ENCODE results near the gene SPEM3. TPM values are rescaled to one million over a fixed set of nuclear protein-coding genes. Genes with fewer than 3 reads are reported as not detected.
A peak's percentile ranks its signal among the peaks of the same experiment; 100 is the strongest.

The SPEM3 gene
- total RNA-seq, 1 donor from 2014 or later = not detected

GRCh38 chr17:7443499-7444485 lies 15.1 kb downstream of the SPEM3 start:
- Mint-ChIP-seq H3K36me3 (ENCODE audit: low read depth) (peaks cover 31% of the 10 kb centered on the region), H3K27ac (no peak overlapping the region), H3K27me3 (ENCODE audit: insufficient read depth) (peaks cover 21% of the 10 kb centered on the region), H3K4me3 (no peak overlapping the region), H3K4me1 (ENCODE audit: low read depth) (peaks cover 26% of the 10 kb centered on the region), H3K9me3 (no peaks in the 10 kb centered on the region)
- no peak for DNase-seq (ENCODE audit: low spot score)
- intact Hi-C loops (cut with micrococcal nuclease) = no loop called here

- H3K27me3 Mint-ChIP-seq (ENCODE audit: insufficient read depth) = peaks cover 19% of the 10 kb centered on the region
- peaks cover 29% of the 10 kb centered on the region for H3K36me3 Mint-ChIP-seq (ENCODE audit: low read depth)
- no peaks in the 10 kb centered on the region for H3K9me3 Mint-ChIP-seq
- intact Hi-C loops (cut with micrococcal nuclease) = loop anchor here (1.0 kb wide), 1 partner anchor 10 kb away; no protein-coding TSS in a partner anchor
- peak within 1 kb of the TSS; percentile 34 for H3K27ac Mint-ChIP-seq
- H3K4me1 Mint-ChIP-seq (ENCODE audit: low read depth) = peaks cover 20% of the 10 kb centered on the region
- peak within 1 kb of the TSS; percentile 79 for H3K4me3 Mint-ChIP-seq
- DNase-seq (ENCODE audit: low spot score) = no peak
Observed at GRCh38 chr17:7444682-7445618, 16.3 kb downstream of the SPEM3 start, which contains the start of gene CHRNB1. TSS of gene CHRNB1 (plus strand) at chr17:7445061. CDS start at chr17:7445128, 67 bp downstream.

- DNase-seq (ENCODE audit: low spot score) = peak; percentile 24
- H3K27ac Mint-ChIP-seq = peak overlapping the region; percentile 34
- intact Hi-C loops (cut with micrococcal nuclease) = loop anchor here (1.0 kb wide), 1 partner anchor 10 kb away; no protein-coding TSS in a partner anchor
- H3K4me3 Mint-ChIP-seq = peak overlapping the region; percentile 79
- H3K9me3 Mint-ChIP-seq = no peaks in the 10 kb centered on the region
- peaks cover 15% of the 10 kb centered on the region for H3K4me1 Mint-ChIP-seq (ENCODE audit: low read depth)
- peaks cover 19% of the 10 kb centered on the region for H3K27me3 Mint-ChIP-seq (ENCODE audit: insufficient read depth)
- H3K36me3 Mint-ChIP-seq (ENCODE audit: low read depth) = peaks cover 33% of the 10 kb centered on the region
Observed at GRCh38 chr17:7445619-7445968, 16.9 kb downstream of the SPEM3 start.

DNA sequence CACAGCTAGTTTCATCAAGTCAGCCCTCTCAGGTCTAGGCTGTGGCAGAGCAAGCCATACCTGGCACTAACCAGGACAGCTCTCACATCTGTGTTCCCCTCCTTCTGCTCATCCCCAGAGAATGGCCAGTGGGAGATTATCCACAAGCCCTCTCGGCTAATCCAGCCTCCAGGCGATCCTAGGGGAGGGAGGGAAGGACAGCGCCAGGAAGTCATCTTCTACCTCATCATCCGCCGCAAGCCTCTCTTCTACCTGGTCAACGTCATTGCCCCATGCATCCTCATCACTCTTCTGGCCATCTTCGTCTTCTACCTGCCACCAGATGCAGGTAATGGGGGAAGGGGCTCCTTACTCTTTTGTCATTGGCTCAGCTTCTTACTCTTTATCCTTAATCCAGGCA lies 19.8 kb downstream of the SPEM3 start:
- H3K4me1 Mint-ChIP-seq (ENCODE audit: low read depth) = peaks cover 16% of the 10 kb centered on the region
- no peak overlapping the region for H3K4me3 Mint-ChIP-seq
- H3K36me3 Mint-ChIP-seq (ENCODE audit: low read depth) = peaks cover 29% of the 10 kb centered on the region
- intact Hi-C loops (cut with micrococcal nuclease) = no loop called here
- H3K27me3 Mint-ChIP-seq (ENCODE audit: insufficient read depth) = peaks cover 17% of the 10 kb centered on the region
- no peaks in the 10 kb centered on the region for H3K9me3 Mint-ChIP-seq
- DNase-seq (ENCODE audit: low spot score) = no peak
- no peak overlapping the region for H3K27ac Mint-ChIP-seq

GRCh38 chr17:7459961-7460545 lies 31.4 kb downstream of the SPEM3 start:
- Mint-ChIP-seq H3K36me3 (ENCODE audit: low read depth) (peaks cover 16% of the 10 kb centered on the region), H3K4me1 (ENCODE audit: low read depth) (peaks cover 17% of the 10 kb centered on the region), H3K27me3 (ENCODE audit: insufficient read depth) (no peaks in the 10 kb centered on the region), H3K9me3 (no peaks in the 10 kb centered on the region), H3K4me3 (no peak overlapping the region), H3K27ac (no peak overlapping the region)
- no peak for DNase-seq (ENCODE audit: low spot score)
- intact Hi-C loops (cut with micrococcal nuclease) = loop anchor here (5.0 kb wide), 2 partner anchors 153 to 423 kb away; partner anchors contain the start of genes EIF5A and SLC16A13

DNA sequence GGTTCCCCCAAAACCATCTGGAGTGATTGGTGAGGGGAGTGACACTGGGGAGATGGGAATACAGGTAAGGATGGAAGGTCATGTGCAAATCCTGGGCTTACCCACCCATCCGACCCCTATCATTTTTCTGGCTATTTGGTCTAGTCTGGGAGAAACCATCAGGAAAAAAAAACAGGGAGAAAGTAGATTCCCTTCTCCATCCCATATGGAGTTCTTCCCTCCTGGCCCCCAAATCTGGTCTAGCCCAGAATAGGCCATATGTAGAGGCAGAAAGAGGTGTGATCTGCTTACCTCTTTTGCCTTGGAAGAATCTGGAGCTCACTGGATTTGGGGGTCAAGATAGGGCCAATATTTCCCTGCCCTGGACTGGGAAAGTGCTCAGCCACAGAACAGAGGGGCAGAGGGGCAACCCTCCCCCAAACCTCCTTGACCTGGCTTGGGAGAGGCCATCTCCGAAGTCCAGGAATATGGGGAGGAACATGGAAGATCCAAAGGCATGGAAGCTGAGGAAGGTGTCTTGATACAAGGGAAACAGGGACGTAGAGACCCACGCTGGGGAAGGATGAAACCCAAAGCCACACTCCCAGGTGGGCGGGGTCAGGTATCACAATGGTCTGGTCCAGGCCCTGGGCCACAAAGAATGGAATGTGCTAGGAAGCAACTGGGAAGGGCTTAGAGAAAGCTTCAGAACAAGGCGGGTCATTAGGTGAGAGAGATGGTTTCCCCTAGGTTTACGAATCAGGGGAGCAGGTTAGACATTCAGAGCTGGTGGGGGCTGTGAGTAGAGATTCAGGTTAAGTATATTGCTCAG lies 32.4 kb downstream of the SPEM3 start:
- Mint-ChIP-seq H3K27ac (no peak overlapping the region), H3K4me3 (no peak overlapping the region), H3K9me3 (no peaks in the 10 kb centered on the region), H3K36me3 (ENCODE audit: low read depth) (peaks cover 16% of the 10 kb centered on the region), H3K4me1 (ENCODE audit: low read depth) (peaks cover 15% of the 10 kb centered on the region), H3K27me3 (ENCODE audit: insufficient read depth) (no peaks in the 10 kb centered on the region)
- no peak for DNase-seq (ENCODE audit: low spot score)
- intact Hi-C loops (cut with micrococcal nuclease) = no loop called here

DNA sequence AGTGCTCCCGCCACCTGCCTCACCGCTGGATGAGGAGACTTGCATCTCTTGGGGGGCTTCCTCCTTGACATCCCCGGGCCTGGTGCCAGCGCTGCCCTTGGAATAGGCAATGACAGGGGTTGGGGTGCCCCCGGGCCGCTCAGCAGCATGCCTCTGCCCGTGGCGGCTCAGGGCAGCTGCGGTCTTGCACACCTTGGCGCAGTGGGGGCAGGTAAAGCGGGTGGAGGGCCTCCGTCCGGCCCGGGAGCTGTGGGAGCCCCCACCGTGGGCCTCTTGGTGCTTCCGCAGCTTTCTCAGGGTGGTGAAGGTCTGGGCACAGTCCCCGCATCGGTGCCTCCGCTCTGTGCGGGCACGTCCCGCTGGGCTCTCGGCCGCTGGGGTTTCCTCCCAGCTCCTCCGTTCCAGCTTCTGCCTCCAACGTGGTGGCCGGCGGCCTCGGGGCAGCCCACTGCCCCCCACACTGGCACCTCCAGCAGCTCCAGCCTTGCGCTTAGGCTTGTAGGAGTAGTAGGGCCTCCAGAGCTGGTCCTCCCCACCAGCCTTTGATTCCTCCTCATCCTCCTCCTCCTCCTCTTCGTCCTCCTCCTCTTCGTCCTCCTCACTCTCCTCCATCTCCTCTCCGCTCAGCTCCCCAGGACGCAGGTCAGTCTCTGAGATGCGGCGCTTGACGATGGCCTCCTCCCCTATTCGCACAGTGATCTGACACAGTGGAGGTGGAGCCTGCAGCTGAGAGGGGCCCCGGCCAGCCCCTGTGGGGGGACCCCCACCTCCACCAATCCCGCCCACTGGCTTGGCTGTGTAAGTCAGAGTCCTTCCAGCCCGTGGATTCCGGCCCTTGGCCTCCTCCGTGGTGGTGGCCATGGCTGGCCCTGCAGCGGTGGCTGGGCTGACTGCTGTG lies 34.1 kb downstream of the SPEM3 start:
- no peaks in the 10 kb centered on the region for H3K9me3 Mint-ChIP-seq
- no peaks in the 10 kb centered on the region for H3K27me3 Mint-ChIP-seq (ENCODE audit: insufficient read depth)
- H3K36me3 Mint-ChIP-seq (ENCODE audit: low read depth) = peaks cover 17% of the 10 kb centered on the region
- peaks cover 7% of the 10 kb centered on the region for H3K4me1 Mint-ChIP-seq (ENCODE audit: low read depth)
- DNase-seq (ENCODE audit: low spot score) = no peak
- H3K27ac Mint-ChIP-seq = no peak overlapping the region
- no peak overlapping the region for H3K4me3 Mint-ChIP-seq
- intact Hi-C loops (cut with micrococcal nuclease) = no loop called here

- Mint-ChIP-seq H3K27ac (no peak overlapping the region), H3K36me3 (ENCODE audit: low read depth) (peaks cover 17% of the 10 kb centered on the region), H3K4me3 (no peak overlapping the region), H3K4me1 (ENCODE audit: low read depth) (peaks cover 6% of the 10 kb centered on the region), H3K27me3 (ENCODE audit: insufficient read depth) (no peaks in the 10 kb centered on the region), H3K9me3 (no peaks in the 10 kb centered on the region)
- intact Hi-C loops (cut with micrococcal nuclease) = no loop called here
- DNase-seq (ENCODE audit: low spot score) = no peak
Observed at GRCh38 chr17:7463372-7463846, 34.8 kb downstream of the SPEM3 start.

GRCh38 chr17:7464081-7464480 lies 35.4 kb downstream of the SPEM3 start:
- Mint-ChIP-seq H3K36me3 (ENCODE audit: low read depth) (peaks cover 15% of the 10 kb centered on the region), H3K27me3 (ENCODE audit: insufficient read depth) (no peaks in the 10 kb centered on the region), H3K27ac (no peak overlapping the region), H3K9me3 (no peaks in the 10 kb centered on the region), H3K4me1 (ENCODE audit: low read depth) (peaks cover 6% of the 10 kb centered on the region), H3K4me3 (no peak overlapping the region)
- DNase-seq (ENCODE audit: low spot score) = no peak
- intact Hi-C loops (cut with micrococcal nuclease) = no loop called here

DNA sequence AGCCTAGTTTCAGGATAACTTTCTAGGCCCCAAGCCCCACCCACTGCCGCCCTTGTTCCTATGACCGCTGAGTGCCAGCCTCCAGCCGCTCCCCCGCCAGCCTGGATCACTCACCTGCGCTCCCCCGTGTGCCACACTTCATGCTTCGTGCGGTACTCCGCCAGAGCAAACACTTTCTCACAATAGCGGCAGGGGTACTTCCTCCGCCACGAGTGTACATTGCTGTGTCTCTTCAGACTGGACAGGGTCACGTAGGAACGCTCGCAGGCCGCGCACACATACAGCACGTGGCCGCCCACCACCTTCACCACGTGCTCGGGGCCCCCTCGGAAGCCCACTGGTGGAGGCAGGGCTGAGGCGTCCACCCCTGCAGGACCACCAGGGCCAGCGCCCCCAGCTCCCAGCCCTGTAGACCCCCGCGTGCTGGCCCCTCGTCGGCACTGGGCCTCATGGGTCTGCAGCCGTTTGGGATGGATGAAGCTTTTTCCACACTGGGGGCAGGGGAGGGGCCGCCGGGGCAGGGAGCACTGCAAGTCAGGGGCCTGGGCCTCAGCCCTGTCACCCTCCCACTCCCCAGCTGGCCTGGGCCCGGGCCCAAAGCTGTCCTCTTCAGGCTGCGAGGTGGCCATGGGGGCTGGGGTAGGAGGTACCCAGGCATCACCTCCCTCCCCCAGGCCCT lies 37.1 kb downstream of the SPEM3 start:
- Mint-ChIP-seq H3K4me1 (ENCODE audit: low read depth) (peaks cover 6% of the 10 kb centered on the region), H3K9me3 (no peaks in the 10 kb centered on the region), H3K4me3 (no peak overlapping the region), H3K36me3 (ENCODE audit: low read depth) (peaks cover 8% of the 10 kb centered on the region), H3K27ac (no peak overlapping the region), H3K27me3 (ENCODE audit: insufficient read depth) (no peaks in the 10 kb centered on the region)
- intact Hi-C loops (cut with micrococcal nuclease) = no loop called here
- no peak for DNase-seq (ENCODE audit: low spot score)

DNA sequence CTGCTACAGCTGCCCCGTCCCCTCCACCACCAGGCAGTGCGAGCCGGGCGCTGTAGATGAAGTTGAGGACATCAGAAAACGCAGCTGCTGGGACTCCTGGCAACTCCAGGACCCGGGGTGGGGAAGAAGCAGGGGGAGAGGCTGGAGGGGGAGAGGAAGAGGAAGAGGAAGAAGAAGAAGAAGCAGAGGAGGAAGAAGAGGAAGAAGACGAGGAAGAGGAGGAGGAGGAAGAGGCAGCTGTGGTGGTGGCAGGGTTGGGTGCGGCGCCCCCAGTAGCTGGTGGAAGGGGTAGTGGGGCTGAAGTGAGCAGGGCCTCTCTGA lies 37.6 kb downstream of the SPEM3 start:
- intact Hi-C loops (cut with micrococcal nuclease) = no loop called here
- peak overlapping the region; percentile 52 for H3K27ac Mint-ChIP-seq

More for the DNA sequence above, 37.6 kb downstream of the SPEM3 start:
- Mint-ChIP-seq H3K9me3 (no peaks in the 10 kb centered on the region), H3K27me3 (ENCODE audit: insufficient read depth) (no peaks in the 10 kb centered on the region), H3K36me3 (ENCODE audit: low read depth) (peaks cover 4% of the 10 kb centered on the region), H3K4me1 (ENCODE audit: low read depth) (peaks cover 7% of the 10 kb centered on the region), H3K4me3 (no peak overlapping the region)
- DNase-seq (ENCODE audit: low spot score) = no peak

All from activated T-helper 1 cell treated with anti-CD3 and anti-CD28 coated beads, Interleukin-12 subunit alpha, Interleukin-12 subunit beta, Interleukin-2, Interleukin-4 antibody, amounts not matched to agents 30 ng/mL and 10 ng/mL and 1 ng/mL, durations not matched to agents 14 hours and 24 hours and 36 hours (primary cell).